HT-29 (cell line): ENCODE results near the gene CIBAR2. TPM values are rescaled to one million over a fixed set of nuclear protein-coding genes. Genes with fewer than 3 reads are reported as not detected.

ENCODE experiments used
- DNase-seq: peaks from one replicate; pipeline ENCODE4 v3.0.0-alpha.2; 2015; ENCODE audit warnings: low spot score
- total RNA-seq: library from RNA; depleted of rRNA; stranded (reverse); fragments of >200 nt; shearing (Covaris generic); gene quantifications from 2 replicates; pipeline ENCODE4 v1.2.3, GENCODE V29; 2014; rRNA removed

Gene CIBAR2
- total RNA-seq = not detected in 2 replicates

DNA sequence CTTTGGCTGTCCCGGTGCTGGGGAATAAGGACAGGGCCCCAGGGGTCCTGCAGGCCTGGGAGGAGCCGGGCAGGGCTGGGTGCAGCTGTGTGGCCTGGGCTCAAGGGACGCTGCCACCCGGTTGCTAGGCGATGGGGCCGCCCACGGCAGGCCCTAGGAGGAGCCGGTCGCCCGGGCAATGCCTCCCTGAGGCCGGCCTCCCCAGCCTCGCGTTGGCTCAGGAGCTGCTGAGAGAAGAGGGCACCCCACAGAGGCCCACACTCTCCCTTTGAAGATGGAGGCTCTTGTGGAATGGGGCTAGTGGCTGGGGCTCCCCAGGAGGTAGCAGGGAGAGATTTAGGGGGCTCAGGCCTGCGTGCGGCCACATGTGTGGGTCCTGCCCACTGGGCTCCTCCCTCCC lies at the start of gene CIBAR2:
Gene CIBAR2 (minus strand): TSS at position 109 of the 400 bp plus-strand sequence. CDS start 120 bp downstream, outside the sequence.
- no peak for DNase-seq

DNA sequence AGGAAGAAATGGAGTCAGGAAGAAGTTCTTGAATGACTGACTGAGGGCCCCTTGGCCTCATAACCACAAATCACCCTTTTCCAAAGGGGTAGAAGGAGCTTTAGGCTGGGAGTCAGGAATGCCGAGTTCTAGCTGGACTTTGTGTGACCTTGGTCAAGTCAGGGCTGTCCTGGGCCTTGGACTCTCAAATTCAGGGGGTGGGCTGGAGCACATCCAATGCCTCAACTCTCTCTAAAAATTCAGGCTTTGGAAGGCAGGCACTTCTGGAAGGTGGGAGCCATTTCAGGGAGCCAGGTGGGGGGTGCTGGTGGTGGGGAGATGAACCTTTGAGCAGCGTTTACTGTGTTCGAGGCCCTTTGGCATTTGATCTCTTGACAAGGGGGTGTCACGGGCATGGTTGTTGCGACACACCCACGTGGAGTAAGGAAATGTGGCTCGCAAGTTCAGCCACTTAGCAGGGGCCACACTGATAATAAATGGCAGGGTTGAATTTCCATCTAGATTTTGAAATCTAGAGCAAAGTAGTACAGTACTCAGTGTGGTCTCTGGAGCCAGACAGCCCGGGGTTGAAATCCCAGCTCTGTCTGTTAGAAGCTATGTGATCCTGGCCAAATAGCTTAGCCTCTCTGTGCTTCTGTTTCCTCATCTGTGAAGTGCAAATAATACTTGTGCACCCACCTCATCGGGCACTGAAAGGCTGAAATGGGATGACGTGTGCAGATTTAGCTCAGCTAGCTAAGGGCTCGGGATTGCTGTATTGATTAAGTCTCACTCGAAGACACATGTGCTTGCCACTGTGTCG lies 47.1 kb upstream of the CIBAR2 start:
- DNase-seq = no peak

DNA sequence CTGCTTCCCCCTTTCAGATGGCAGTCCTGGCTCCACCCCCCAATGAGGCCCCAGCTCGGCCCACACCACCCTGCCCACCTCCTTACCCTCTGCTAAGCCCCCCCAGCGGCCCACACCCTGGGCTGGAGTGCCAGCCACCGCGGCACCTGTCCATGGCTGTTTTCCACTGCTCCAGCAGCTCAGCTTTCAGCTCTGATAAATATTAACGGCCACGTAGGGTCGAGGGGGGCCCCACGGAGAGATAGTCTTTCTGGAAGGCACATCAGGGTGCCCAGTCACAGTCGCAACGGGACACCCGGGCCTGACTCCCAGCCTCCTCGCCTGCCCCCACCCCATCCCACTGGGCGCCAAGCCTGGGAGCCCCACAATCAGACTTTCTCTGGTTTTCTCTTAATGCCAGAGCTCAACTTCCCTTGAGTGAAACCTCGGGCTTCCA lies 46.5 kb upstream of the CIBAR2 start:
- DNase-seq = no peak

DNA sequence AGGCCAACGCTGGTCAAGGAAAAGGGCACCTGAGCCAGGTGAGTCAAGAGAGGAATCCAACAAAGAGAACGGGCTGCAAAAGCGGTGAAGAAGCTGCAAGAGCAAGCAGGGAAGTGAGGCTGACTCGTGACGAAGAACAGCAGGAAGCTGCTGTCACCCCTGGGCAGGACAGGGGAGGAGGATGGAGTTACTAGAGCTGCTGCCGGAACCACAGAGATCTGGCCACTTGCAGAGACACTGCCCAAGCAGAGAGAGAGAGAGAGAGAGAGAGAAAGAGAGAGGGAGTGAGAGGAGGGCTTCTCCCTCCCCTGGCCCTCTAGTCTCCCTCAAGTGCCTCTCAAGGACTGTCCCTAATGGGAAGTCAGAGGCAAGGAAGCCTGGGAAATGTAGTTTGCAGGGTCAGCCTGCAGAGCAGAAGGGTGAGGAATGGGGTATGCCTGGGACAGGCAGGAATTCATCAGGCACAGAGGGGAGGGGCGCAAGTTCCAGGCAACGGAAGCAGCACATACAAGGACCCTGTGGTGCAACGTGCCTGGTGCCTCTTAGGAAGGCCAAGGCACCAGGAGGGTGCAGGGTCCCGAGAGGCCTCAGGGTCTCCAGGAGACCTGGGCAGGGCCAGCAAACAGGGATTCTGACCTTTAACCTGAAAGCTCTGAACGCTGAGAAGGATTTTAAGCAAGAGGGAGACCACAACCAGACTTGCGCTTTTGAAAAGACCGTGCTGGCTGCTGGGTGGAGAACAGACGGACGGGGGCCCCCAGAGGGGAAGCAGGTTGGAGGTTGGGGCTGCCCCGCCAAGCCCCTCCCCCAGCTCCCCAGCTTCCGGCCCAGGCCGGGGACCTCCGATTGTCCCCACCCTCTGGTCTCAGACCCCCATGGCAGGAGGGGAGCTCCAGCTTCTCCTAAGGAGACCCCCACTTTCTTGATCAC lies 45.8 kb upstream of the CIBAR2 start:
- no peak for DNase-seq

DNA sequence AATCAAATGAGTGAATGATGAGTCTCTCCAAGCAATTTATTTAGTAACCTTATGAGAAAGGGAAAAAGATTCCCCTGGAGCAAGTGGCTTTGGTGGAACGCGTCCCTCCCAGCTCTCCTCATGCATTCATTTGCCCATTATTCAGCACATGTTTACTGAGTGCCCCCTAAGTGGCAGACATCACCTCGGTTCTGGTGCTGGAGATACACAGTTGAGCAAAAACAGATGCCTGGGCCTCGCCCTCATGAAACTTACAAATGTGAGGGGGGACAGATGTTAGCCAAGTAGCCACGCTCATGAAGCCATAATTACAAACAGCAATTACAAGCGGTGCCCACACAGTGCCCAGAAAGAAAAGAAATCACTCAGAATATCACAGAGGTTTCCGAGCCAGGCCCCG lies 45.1 kb upstream of the CIBAR2 start:
- DNase-seq = no peak

DNA sequence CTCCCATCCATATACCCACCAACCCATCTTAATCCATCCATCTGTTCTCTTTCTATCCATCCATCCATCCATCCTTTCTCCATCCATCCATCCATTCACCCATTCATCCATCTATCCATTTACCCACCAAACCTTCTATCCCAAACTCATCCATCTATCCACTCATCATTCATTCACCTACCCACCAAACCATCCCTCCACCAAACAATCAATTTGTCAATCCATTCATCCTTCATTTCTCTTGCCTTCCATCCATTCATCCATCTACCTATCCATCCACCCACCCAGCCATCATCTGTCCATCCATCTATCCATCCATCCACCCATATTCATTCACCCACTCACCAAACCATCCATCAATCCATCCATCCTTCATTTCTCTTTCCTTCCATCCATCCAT lies 44.6 kb upstream of the CIBAR2 start:
- no peak for DNase-seq

DNA sequence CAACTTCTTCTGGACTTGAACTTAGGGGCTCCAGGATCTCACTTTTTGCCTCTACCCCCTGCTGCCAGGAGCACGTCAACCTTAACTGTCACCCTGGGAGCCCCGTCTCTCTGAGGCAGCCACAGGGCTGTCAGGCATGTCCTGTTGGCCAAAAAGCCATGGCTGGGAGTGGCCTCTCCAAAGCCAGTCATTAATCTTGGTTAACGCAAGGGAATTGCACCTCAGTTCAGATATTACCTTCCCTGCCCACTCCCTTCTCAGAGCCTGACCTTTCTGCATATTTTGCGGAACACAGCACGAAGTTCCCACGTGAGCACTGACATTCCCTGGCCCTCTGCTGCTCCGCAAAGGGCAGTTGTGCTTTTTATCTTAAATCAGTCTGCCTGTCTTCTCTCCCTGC lies 44.2 kb upstream of the CIBAR2 start:
- no peak for DNase-seq

DNA sequence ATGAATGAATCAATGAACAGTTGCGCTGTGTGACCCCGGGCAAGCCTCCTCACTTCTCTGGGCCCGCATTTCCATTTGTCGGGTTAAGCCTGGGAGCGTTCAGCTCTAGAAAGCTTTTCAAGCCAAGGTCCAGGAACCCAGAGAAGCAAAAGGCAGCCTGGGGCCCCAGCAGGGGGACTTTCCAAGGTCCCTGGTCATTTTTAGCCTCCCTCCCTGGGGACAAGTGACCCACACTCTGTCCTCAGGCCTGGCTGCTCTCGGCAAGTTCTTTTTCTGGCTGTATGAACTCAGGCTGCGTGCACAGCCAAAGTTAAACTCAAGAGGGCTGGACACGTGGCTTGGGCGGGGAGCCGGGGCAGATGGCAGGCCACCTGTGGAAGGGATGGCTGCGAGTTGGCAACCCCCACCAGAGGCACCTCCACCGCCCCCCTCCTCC lies 41.4 kb upstream of the CIBAR2 start:
- no peak for DNase-seq

DNA sequence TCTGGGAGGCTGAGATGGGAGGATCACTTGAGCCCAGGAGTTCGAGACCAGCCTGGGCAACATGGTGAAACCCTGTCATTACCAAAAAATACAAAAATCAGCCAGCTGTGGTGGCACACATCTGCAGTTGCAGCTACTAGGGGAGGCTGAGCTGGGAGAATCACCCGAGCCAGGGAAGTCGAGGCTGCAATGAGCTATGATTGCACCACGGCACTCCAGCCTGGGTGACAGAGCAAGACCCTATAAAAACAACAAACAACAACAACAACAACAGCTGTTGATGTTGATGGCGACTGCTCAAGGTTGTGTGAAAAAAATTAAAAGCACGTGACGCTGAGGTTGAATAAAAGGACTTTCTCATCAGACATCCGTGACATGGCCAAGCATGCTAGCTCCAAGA lies 40.8 kb upstream of the CIBAR2 start:
- DNase-seq = no peak

DNA sequence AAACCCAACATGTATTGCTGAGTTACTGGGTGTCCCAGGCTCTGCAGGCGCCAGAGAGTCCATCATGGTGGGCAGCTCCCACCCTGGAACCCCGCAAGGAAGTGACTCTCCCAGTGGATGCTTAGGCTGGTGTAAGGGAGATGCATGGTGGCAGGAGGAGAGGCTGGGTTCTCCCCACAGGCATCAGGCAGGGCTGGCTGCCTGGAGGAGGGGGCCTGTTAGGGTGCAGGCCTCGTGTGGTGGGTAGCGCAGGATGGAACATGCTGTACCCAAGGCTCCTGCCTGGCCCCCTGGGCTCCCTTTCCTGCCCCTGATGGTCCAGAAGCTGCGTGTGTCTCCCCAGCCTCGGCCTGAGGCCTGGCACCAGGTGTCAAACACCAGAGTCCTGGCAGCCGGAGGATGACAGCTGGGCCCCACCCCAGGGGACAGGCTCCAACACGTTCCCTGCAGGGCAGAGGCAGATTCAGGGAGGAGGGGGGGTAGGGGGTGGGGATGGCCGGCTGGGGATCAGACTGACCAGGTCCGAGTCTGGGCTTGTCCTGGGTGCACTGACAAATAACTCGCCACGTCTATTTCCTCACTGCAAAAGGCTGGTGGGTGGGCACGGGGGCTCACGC lies 40.2 kb upstream of the CIBAR2 start:
- no peak for DNase-seq

DNA sequence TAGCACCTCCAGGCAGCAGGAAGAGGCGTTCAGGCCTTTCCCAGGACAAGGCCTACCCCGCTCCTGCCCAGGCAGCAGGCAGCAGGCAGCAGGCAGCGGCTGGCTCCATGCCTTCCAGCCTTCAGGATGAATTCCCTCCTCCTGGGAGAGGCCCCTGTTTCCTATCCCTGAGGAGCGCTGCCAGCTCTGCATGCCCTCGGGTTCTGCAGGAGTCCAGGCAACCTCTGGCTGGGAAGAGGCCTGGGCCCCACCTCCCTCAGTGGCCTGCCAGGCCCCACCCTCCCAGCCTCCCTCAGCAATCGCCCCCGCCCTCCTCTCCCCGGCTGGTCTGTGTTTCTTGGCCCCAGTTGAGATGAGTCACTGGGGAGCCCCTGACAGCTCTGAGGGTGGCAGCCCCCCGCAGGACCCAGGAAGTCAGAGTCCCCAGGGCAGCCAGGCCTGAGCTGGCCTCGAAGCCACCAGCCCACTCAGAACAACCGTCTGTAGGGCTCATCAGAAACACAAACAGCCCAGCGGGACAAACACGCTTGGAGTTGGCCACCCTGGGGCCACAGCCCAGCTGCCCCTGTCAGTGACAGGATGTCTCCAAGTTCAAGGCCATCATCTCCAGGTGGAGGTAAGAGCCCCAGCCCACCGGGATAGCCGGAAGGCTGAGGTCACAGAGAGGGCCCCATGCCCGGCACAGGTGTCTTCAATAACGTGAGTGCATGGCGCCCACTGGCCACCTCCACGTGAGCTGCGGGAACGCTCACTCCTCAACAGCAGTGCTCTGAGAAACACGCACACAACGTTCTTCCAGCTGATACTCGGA lies 39.5 kb upstream of the CIBAR2 start:
- peak; percentile 9 for DNase-seq

DNA sequence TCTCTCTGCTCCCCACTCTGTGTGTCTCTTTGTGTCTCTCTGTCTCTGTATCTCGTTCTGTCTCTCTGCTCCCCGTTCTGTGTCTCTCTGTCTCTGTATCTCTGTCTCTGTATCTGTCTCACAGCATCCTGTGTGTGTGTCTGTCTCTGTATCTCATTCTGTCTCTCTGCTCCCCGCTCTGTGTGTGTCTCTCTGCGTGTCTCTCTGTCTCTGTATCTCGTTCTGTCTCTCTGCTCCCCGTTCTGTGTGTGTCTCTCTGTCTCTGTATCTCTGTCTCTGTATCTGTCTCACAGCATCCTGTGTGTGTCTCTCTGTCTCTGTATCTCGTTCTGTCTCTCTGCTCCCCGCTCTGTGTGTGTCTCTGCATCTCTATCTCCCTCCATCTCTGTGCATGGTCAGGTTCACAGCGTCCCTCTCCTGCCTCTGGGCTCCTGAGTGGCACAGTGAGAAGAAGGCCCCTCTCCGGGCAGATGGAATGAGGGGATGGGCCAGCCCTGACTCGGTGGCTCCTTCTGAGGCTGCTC lies 38.9 kb upstream of the CIBAR2 start:
- DNase-seq = no peak

DNA sequence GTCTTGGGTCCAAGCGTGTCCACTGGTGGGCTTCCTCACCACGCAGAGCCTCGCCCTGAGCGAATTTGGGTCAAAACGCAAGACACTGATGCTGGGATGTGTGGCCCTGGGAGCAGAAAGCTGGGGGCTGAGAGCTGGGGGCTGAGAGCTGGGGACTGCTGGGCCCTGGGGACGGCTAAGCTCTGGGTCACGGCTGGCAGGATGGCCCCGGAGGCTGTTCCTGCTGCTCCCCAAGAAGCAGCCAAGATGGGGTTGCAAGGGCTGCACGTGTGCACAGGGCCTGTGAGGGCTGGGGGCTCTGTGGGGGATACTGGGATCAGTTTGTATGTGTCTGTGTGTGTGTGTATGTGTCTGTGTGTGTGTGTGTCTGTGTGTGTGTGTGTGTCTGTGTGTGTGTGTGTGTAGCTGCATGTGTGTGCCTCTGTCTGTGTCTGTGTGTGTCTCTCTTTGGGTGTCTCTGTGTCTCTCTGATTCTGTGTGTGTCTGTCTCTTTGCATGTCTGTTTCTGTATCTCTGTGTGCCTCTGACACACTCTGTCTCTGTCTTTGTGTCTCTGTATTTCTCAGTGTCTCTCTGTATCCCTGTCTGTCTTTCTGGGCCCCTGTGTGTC lies 38.2 kb upstream of the CIBAR2 start:
- no peak for DNase-seq

DNA sequence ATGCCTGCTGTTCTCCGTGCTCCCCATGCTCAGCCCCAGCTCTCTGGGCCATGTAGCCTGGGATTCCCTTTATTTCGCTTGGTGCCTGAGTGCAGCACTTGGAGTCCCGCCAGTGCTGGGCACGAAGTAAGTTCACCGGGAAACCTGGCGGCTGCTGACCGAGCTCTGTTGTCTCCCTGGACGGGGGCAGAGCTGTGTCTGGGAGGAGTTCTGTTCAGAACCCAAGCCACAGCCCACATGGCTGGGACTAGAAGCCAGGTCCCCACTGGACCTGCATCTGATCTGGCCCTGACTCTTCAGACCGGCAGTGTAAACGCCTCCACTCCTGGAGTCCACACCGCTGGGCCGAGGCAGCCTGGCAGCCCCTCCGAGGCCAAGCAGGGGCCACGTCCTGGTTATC lies 37.5 kb upstream of the CIBAR2 start:
- DNase-seq = no peak

DNA sequence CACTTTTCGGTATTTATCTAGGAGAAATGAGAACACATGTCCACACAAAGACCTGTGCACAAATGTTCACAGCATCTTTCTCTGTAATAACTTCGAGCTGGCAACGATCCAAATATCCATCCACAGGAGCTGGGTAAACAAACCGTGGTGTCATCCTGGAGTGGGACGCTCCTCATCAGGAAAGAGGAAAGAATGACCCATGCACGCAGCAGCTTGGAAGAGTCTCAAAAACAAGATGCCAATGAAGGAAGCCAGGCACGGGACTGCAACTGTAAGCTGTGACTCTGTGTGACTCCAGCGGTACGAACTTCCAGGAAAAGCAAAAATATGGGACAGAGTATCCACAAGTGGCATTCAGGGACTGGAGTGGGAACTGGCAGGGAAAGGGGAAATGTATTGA lies 36.7 kb upstream of the CIBAR2 start:
- no peak for DNase-seq

DNA sequence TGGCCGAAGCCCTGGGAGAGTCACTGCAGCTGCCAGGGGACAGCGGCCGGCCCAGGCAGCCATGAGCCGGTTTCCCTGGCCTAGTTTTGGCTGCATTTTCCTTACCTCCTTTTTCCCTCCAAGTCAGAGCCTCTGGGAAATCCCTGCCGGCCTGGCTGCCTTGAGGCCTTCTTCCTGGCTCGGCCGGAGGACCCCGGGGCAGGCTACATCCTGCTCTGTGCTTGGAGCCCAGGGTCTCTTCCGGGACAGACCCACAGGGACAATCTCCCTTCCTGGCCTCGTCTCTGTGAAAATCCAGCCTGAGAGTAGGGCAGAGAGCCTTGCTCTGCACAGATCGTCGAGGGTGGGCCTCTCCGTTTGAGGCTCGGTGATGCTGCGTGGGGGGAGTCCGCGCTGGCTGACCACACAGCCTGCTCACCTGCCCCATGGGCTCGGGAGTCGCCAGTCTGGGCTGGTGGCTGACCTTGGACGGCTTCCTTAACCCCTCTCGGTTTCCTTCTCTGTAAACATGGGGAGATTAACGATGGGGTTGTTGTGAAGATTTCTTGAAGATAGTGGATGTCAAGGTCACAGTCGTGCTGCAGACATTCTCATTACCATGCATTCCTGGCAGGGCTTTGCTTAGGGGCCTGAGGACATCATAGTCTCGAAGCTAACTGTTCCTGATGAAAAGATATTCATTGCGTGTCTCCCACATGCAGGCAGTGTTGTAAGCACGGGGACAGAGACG lies 34.8 kb upstream of the CIBAR2 start:
- DNase-seq = no peak

DNA sequence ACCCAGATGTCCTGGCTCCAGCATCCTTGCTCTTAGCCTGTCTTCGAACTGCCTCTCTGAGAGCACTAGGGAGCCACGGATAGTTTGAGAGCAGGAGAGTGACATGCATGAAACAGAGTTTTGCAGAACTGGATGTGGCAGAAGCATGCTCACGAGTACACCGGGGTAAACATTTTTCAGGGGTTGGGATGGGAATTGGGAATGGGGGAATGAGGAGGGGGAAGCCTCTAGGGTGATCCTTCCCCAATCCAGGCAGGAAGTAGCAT lies 34.2 kb upstream of the CIBAR2 start:
- no peak for DNase-seq

DNA sequence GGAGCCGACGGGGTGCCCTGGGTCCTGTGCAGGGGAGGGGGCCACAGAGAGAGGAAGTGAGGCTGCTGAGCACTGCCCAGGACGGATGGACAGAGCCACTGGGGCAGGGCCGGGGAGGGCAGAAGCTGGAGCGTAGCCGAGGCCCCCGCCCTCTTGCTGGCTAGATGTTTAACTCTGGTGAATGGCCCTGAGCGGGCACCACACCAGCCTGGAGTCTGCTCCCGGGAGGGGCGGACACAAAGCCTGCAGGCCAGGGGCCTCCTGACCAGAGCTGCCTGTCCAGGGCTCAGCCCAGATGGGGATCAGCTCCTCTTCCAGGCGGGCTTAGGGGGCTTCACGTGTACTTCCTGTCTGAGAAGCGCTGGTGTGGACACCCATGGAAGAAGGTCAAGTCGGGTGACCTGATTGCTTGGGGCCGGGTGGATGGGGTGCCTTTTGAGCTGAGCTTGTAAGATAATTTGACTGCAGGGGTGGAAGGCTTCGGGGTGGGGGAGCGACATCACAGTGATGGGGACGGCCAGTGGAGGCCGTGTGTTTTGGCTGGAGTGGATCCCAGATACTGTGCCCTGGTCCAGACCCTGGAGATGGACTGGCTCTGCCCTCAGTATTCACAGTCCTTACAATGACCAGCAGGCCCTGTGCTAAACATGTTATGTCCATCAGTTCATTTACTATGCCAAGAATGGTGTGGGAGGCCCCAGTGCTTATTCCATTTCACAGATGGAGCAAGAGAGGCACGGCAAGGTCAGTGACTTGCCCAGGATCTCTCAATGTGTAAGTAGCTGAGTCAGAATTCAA lies 33.7 kb upstream of the CIBAR2 start:
- DNase-seq = no peak

DNA sequence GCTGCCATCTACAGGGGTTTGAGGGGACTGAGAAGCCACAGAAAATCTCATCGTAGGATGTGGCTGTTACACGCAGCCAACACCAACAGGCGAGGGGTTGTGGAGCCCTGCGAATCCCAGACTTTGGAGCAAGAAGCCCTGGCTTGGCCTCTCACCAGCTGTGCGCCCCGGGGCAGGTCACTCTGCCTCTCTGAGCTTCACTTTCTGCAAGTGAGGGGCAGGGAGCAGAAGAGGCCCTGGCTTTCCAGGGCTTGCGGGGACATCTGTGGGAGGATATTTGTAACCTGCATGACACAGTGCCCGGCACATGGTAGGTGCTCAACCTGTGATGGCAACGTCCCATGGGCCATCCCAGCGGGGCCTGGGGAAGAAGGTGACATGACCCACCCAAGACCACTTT lies 32.9 kb upstream of the CIBAR2 start:
- no peak for DNase-seq
